HG03064 (cell line): ENCODE measurements around the gene ABLIM3.
A peak's percentile ranks its signal among the peaks of the same experiment; 100 is the strongest.

Source experiments
- ATAC-seq: cut with Tn5 transposase; IDR thresholded peaks from one replicate; pipeline ENCODE4 v1.9.1; 2021; ENCODE audit warnings: low read depth; ENCODE audit not compliant: unreplicated experiment

The ABLIM3 gene

GRCh38 chr5:149154650-149155049 lies 13.4 kb downstream of the ABLIM3 start:
- ATAC-seq, result no peak

DNA sequence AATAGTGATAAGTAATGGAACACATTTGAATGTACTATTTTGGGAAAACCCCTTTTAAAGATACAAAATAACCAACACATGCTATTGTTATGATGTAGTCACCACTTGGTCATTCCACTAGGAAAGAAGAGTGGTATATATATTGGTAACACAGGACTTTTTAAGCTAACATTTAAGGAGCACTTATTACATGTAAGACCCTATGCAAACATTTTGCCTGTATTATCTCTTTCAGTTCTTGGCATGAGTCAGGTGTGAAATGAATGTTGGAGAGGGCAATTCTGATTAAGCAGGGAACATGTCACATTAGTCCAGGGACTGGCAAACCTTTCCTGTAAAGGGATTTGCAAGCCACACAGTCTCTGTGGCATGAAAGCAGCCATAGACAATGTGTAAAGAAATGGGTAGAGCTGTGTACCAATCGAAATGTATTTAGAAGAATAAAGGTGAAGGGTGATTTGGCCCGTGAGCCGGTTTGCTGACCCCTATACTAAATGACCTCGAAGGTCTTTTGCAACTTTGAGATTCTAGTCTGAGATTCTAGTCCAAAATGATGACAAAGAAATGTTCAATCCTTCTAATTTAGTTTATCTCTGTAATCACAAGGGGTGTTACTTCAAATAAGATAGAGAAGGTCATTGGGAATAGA lies 15.3 kb downstream of the ABLIM3 start:
- ATAC-seq, result no peak

GRCh38 chr5:149157330-149157729 lies 16.0 kb downstream of the ABLIM3 start:
- ATAC-seq, result no peak

- no peak for ATAC-seq
Observed at GRCh38 chr5:149160291-149160787, 19.0 kb downstream of the ABLIM3 start.

DNA sequence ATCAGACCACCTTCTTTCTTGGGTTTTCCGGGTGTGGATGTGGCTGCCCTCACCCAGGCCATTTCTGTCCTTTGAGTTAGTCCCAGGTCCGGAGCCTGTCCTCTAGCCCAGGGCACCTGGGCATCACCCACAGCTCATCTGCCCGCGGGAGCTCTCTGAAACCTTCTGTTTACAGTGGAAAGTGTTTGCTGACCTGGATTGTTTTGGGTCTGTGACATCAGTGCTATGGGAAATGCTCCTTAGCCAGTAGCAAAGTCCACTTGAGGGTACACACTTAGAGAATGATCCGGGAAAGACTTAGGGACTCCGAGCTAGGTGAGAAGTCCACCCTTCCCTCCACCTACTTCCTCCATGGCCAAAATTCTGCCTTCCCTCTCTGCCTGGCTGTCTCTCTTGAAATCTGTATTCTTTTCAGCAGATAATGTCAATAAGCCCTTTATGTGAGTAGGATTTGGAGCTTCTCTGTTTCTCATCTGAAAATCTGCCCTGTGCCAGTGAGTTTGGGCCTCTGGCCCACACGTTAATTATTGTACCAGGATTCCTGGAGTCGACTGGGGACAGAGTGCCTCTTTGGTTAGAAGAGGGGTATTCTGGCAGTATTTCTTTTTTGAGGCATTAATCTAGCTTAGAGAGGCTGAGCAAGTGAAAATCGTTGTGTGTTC lies 19.9 kb downstream of the ABLIM3 start:
- ATAC-seq, result no peak

GRCh38 chr5:149161850-149162249 lies 20.6 kb downstream of the ABLIM3 start:
- no peak for ATAC-seq

DNA sequence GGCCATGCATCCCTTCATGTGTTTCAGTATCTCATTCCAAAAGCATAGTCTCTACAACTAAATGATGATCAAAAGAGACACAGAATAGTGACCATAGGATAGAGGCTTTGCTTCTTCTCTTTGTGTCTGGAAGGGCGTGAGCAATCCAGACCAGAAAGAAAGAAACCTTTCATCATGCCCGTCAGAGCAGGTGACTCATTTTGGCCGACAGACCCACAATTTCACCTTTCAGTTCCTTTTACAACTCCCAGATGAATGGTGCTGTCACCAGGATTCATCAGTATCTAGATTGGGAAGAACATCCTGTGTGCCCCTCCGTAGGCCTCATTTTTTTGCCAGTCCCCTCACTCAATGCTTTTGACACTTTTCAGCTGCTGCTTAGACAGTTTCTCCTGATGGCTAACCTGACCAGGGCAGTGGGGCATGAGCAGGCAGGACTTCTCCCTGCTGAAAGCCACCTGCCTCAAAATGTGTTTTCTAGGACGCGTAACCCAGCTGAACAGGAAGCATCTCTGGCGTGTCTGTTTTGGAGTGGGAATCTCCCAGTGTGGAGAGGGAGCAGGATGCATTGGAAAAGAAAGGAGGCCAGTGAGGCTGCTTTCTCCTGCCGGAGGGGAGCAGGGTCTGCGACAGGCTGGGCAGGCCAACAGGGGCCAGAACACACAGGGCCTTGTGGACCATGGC lies 21.2 kb downstream of the ABLIM3 start:
- no peak for ATAC-seq

DNA sequence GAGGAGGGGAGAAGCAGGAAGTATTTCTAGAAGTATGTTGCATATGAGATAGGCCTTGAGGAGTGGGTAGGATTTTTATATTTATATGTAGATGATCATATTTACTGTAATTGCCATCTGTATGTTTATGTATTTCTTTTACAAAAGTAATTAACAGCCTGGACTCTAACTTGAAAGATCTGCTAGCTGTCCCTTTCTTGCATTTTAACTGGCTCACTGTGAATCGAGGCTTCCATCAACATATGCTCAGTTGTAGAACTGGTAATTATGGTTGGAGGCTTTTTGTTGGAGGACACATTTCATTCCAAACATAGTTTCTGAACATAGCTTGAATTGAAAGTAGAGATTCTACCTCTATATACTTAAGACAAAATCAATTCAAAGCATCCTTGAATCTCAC lies 23.4 kb downstream of the ABLIM3 start:
- ATAC-seq, result no peak

- ATAC-seq, result no peak
Observed at GRCh38 chr5:149166128-149166527, 24.8 kb downstream of the ABLIM3 start.

- ATAC-seq, result no peak
Observed at GRCh38 chr5:149166591-149167100, 25.4 kb downstream of the ABLIM3 start.

DNA sequence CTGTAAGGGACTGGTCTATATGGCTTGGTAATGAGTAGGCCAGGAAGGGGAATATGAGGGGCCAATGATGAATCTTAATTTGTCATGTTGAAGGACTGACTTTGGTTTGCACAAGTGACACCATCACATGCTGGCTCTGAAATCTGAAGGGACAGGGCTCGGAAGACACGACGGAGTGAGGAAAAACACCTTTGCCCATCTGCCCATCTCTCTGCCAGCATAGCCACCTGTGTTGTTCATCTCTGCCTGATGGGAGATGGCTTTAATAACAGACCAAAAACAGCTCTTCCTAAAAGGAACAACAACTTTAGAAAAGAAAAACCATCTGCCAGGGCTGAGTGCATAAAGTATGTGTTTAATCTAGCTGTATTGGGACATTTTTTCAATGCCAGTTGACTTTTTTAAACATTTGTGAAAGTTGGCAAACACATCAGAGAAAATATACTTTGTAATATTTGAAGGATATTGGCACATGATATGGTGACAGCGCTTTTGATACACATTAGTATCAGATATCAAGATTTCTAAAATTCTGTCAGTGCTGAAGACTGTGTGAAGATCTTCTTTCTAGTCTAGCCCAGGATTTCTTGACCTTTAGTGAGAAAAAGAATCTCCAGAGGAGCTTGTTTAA lies 27.1 kb downstream of the ABLIM3 start:
- no peak for ATAC-seq

DNA sequence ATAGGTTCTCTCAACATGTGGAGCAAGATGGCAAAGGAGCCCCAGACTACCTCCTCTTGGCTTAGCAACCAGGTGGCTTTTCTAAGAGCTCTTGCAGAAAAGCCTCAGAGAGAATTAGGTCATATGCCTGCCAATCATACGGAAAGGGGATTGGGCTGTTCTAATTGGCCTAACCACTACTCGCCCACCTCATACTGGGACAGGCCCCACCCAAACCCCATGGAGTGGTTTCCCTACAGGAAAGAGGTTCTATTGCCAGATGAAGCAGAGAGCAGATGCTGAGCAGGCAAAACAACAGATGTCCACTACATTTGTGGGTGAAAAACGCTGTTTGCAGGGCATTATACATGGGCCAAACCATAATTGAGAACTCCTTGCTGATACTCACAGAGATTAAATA lies 29.0 kb downstream of the ABLIM3 start:
- no peak for ATAC-seq

GRCh38 chr5:149172261-149172660 lies 31.0 kb downstream of the ABLIM3 start:
- peak; percentile 71 for ATAC-seq

DNA sequence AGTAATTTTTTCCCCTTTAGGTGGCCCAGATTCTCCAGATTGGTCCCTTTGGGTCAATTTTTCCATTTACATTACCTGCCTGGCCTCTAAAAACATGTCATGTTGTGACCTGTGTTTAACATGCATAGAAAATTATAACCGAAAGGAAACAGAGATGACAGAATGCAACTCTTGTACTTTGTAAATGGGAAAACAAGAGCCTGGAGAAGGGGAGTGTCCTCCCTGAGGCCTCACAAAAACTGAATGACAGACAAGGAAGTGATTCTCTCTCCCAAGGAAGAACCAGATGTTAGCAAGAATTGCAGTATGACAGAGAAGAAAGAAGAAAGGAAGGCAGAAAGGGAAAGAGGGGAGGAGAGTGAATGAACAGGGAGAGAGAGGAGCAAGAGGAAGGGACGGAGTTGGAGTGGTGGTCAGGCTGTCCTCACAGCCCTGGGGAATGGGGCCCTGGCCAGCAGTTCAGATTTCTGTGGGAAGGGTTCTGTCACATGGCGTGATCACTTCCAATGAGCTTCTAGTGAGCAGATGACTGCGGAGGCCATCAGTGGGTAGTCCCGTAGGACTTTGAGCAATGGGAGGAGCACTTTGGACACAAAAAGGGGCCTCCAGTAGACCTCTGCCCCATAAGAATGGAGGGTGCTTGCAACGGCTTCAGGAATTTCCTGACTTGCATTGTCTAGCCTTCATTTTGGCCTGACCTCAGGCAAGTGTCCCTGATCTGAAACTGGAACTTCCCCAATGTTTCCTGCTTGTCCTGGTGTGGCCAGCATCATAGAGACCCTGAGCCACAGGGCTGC lies 31.6 kb downstream of the ABLIM3 start:
- no peak for ATAC-seq

- ATAC-seq, result no peak
Observed at GRCh38 chr5:149174847-149175234, 33.5 kb downstream of the ABLIM3 start.

DNA sequence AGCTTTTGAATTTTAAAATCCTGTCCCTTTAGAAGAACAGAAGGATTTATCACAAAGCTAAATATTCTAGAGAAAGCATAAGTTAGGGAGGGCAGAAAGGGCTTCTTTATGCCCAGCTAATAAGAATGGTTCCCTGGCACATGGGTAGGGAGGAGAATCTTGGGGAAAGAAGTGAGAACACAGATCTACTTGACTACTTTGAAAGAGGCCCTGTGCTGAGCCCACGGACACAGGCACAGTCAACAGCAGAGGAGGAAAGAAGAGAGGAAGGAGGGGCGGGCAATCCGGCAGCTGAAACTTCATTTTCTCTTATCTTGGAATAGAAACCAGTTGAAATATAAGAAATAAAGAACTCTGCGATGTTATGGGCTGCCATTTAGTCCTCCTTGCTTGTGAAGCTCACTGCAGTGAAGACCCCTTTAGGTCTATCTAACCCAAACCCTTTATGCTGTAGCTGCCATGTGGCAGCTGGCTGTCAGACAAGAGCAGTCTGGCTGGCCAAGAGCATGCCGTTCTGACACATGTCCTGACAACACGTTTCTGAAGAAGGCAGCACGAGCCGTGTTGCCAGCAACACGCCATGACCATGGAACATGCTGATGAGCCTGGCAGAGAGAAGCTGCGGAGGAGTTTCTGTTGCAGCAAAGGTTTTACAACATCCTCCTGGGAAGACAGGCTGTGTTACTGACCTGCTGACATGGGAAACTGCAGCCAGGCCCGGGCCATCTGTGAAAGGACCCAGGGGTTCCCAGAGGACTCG lies 34.2 kb downstream of the ABLIM3 start:
- no peak for ATAC-seq

GRCh38 chr5:149177339-149177843 lies 36.1 kb downstream of the ABLIM3 start:
- no peak for ATAC-seq

DNA sequence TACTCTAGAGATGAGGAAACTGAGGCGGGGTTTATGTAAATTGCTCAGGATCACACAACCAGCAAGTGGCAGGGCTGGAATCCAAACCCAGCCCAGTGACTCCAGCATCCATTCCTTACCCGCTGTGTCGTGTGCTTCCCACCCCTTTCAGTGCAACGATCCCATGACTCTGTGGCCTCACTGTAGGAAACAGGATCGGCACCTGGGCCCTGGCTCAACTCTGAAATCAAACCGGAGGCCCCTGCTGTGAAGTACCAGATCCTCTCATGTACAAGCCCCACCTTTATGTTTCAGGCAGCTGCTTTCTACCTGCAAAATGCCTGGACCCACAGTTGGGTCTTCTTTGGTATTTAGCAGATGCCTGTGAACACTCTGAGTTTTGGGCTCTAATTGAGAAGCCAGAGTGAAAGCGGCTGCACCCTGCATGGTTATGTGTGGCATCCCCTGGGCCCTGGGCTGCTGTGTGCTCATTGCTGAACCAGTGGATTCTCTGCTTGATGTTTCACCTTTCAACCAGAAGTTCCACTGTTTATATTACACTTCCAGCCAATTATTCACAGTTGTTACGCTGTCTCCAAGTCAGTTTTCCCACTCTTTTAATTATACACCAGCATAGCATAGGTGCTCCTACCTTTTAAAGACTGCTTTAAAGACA lies 36.7 kb downstream of the ABLIM3 start:
- no peak for ATAC-seq

GRCh38 chr5:149181732-149182131 lies 40.4 kb downstream of the ABLIM3 start:
- no peak for ATAC-seq
